K562 (cell line): Measurements from ENCODE around the gene GTF2H4. TPM values are rescaled to one million over a fixed set of nuclear protein-coding genes. Genes with fewer than 3 reads are reported as not detected.

Experiments
- ARHGAP35 ChIP-seq: fragments of 450-650 bp; IDR thresholded peaks from 2 replicates; pipeline ENCODE4 v1.6.1; 2018; ENCODE audit not compliant: partially characterized antibody
- DPF2 ChIP-seq: fragments of 450-650 bp; IDR thresholded peaks from 2 replicates; pipeline ENCODE4 v1.6.1; 2016
- ELF1 ChIP-seq: fragments of 200-800 bp; sonication (Bioruptor generic); IDR thresholded peaks from 2 replicates; pipeline ENCODE4 v1.6.1; 2016; ENCODE audit warnings: missing genetic modification characterization, missing compliant biosample characterization
- ELF4 ChIP-seq: fragments of 450-650 bp; formaldehyde crosslinking; IDR thresholded peaks from 2 replicates; pipeline ENCODE4 v1.4.0; 2022; ENCODE audit warnings: missing genetic modification characterization
- HDAC8 ChIP-seq: fragments of 450-650 bp; IDR thresholded peaks from 2 replicates; pipeline ENCODE4 v1.6.1; 2016; ENCODE audit warnings: mild to moderate bottlenecking, missing genetic modification characterization, moderate library complexity, missing compliant biosample characterization
- KDM5B ChIP-seq: fragments of 200-600 bp; sonication (generic); IDR thresholded peaks from 2 replicates; pipeline ENCODE4 v1.6.1; 2012; ENCODE audit warnings: low read depth, mild to moderate bottlenecking, moderate library complexity, low read length, control low read depth, inconsistent platforms; ENCODE audit not compliant: insufficient replicate concordance
- MAFG ChIP-seq: fragments of 450-650 bp; conservative IDR thresholded peaks from 2 replicates; pipeline ENCODE4 v1.6.1; 2016; ENCODE audit warnings: missing genetic modification characterization, missing compliant biosample characterization
- PHF21A ChIP-seq: fragments of 450-650 bp; IDR thresholded peaks from 2 replicates; pipeline ENCODE4 v1.6.1; 2017; ENCODE audit warnings: low read depth, borderline replicate concordance
- POU5F1 ChIP-seq: fragments of 150-350 bp; IDR thresholded peaks from 2 replicates; pipeline ENCODE4 v1.6.1; 2014; ENCODE audit warnings: borderline replicate concordance, low read length, low read depth, mild to moderate bottlenecking; ENCODE audit not compliant: partially characterized antibody
- RREB1 ChIP-seq: fragments of 250-450 bp; sonication (Bioruptor Pico); IDR thresholded peaks from 2 replicates; pipeline ENCODE4 v1.4.0; 2020
- SFPQ ChIP-seq: fragments of 200-400 bp; formaldehyde crosslinking; IDR thresholded peaks from 2 replicates; pipeline ENCODE4 v1.6.1; 2017; ENCODE audit warnings: mild to moderate bottlenecking, low read depth, low read length, moderate library complexity
- SIRT6 ChIP-seq: IDR thresholded peaks from one replicate; pipeline ENCODE4 v1.6.1; 2012; ENCODE audit warnings: low read depth, mild to moderate bottlenecking, control low read depth, inconsistent platforms, low read length, moderate library complexity
- STAG1 ChIP-seq: sonication (generic); formaldehyde crosslinking; IDR thresholded peaks from 2 replicates; pipeline ENCODE4 v1.5.0; 2020; ENCODE audit warnings: missing genetic modification reagents, borderline replicate concordance
- STAT5A ChIP-seq: IDR thresholded peaks from 2 replicates; pipeline ENCODE4 v1.6.1; 2012; ENCODE audit warnings: low read length, inconsistent platforms, borderline replicate concordance
- SUPT5H ChIP-seq: fragments of 450-650 bp; IDR thresholded peaks from 2 replicates; pipeline ENCODE4 v1.6.1; 2016
- TCF3 ChIP-seq: sonication (generic); formaldehyde crosslinking; IDR thresholded peaks from 2 replicates; pipeline ENCODE4 v1.4.0; 2020; ENCODE audit warnings: mild to moderate bottlenecking, missing genetic modification reagents
- ZNF134 ChIP-seq: fragments of 250-450 bp; sonication (Bioruptor Pico); conservative IDR thresholded peaks from 2 replicates; pipeline ENCODE4 v1.4.0; 2020
- ZNF24 ChIP-seq: fragments of 450-650 bp; IDR thresholded peaks from 2 replicates; pipeline ENCODE4 v1.6.1; 2016
- ZNF354B ChIP-seq: fragments of 250-450 bp; sonication (Bioruptor Pico); IDR thresholded peaks from 2 replicates; pipeline ENCODE4 v1.4.0; 2020
- ZNF41 ChIP-seq: fragments of 250-450 bp; sonication (Bioruptor Pico); conservative IDR thresholded peaks from 2 replicates; pipeline ENCODE4 v1.4.0; 2020; ENCODE audit warnings: mild to moderate bottlenecking
- ZNF766 ChIP-seq: fragments of 200-800 bp; sonication (Bioruptor generic); conservative IDR thresholded peaks from 2 replicates; pipeline ENCODE4 v1.6.1; 2016; ENCODE audit warnings: missing genetic modification characterization, missing compliant biosample characterization
- polyA plus RNA-seq, 8 experiments: library from polyadenylated mRNA; depleted of rRNA in 4 of 8; stranded (reverse) in 5 of 8; unstranded in 3 of 8; fragments of >200 nt; fragmentation: Nextera tagmentation in 2 of 8; fragmentation: Illumina TruSeq in 1 of 8; extraction: Ambion mirVana in 2 of 8; extraction: Trizol in 1 of 8; gene quantifications; 2 replicates each; pipeline versions ENCODE4 v1.2.1 to v1.2.3, GENCODE V29; 2011 to 2014; ENCODE audit warnings: inconsistent platforms in 1 of 8, missing spikeins in 1 of 8
- total RNA-seq, 7 experiments: library from RNA; depleted of rRNA in 6 of 7; stranded (reverse); fragments of >200 nt in 6 of 7; fragmentation: Illumina TruSeq in 2 of 7; extraction: Trizol in 2 of 7; gene quantifications; 2 replicates each; pipeline versions ENCODE4 v1.2.1 to v1.2.3, GENCODE V29; 2011 to 2021; ENCODE audit warnings: low replicate concordance in 1 of 7

GTF2H4 gene
- total and polyA plus RNA-seq, 9 of the 15 experiments (the other 6 are each of a cell fraction or from before 2014, with no cell fraction given) = 3.6 to 86.1 (median 39.6) TPM

- TF ChIP-seq RREB1 = no peak
- TF ChIP-seq ELF4 (CRISPR knock-in tag) = peak; percentile 68
- TF ChIP-seq MAFG (tag) = no peak
- TF ChIP-seq ZNF354B (CRISPR knock-in tag) = no peak
- peak; percentile 30 for TF ChIP-seq PHF21A
- peak; percentile 66 for TF ChIP-seq SUPT5H
- TF ChIP-seq SFPQ = no peak
- no peak for TF ChIP-seq SIRT6
- TF ChIP-seq TCF3 (CRISPR knock-in tag) = peak; percentile 6; the same call in 1 of the 2 replicates
- TF ChIP-seq ELF1 = peak; percentile 64; the same call in 1 of the 2 replicates
- peak; percentile 98 for TF ChIP-seq ZNF766 (CRISPR knock-in tag)
- no peak for TF ChIP-seq ARHGAP35
- peak; percentile 73; the same call in 1 of the 2 replicates for TF ChIP-seq HDAC8 (tag)
- peak; percentile 81 for TF ChIP-seq DPF2
- TF ChIP-seq STAT5A = no peak; the same call in 1 of the 2 replicates
- TF ChIP-seq STAG1 (CRISPR knock-in tag) = no peak
- TF ChIP-seq ZNF41 (CRISPR knock-in tag) = peak; percentile 73; the same call in 1 of the 2 replicates
- TF ChIP-seq ZNF24 = peak; percentile 43
- peak; percentile 79 for TF ChIP-seq ZNF134 (CRISPR knock-in tag)
- TF ChIP-seq KDM5B = peak; percentile 55
- peak; percentile 88 for TF ChIP-seq POU5F1
These were observed at the start of gene GTF2H4 (continued) for GRCh38 chr6:30907758-30908591.
